ENCODE results near the gene HTR5A.

HTR5A gene

DNA sequence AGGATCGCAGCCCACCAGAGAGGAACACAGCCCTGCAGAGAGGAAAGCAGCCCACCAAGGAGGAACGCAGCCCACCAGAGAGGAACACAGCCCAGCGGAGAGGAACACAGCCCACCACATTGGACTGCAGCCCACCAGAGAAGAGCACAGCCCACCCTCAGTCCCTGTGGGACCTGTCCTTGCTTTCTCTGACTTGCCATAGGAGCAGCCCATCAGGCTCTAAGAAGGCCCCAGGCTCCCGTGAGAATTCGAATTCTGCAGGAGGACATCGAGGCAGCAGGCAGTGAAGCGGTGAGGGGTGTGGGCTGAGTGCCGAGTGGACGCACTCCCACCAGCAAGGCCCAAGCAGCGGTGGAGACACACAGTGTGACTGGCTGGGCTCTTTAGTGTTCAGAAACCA lies 59.1 kb downstream of the HTR5A start:
- POLR2A ChIA-PET: no interaction called here

DNA sequence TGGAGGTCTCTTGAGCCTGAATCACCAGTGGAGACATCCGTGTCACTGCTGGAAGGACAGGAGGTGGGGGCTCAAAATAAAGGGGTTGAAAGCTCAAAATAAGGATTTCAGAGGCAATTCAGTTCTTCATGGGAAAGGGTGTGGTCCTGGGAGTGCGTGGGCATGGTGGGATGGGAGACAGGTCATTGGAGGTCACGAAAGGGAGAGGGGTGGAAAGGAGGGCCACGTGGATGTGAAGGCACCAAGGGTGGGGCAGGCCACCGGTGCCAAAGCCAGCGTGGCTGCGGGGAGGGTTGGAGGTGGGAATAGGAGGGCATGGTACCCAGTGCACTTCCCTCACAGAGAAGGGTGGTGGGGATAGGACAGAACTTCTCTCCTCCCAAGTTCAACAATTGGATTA lies 59.7 kb downstream of the HTR5A start:
- CTCF ChIA-PET: no interaction called here
- H3K4me1 ChIP-seq (ENCODE audit: control insufficient read depth, insufficient read depth, low read length): no peaks in the 10 kb centered on the region
- H3K4me3 ChIP-seq (ENCODE audit: low read depth, low read length): no peak overlapping the region
- POLR2A ChIA-PET: no interaction called here
- no peaks in the 10 kb centered on the region for H3K9me3 ChIP-seq (ENCODE audit: control insufficient read depth, insufficient read depth, low read depth, low read length)
- no peak overlapping the region for H3K27ac ChIP-seq (ENCODE audit: extremely low read depth, low read depth, low read length)
- TF ChIP-seq, protein P1, sequence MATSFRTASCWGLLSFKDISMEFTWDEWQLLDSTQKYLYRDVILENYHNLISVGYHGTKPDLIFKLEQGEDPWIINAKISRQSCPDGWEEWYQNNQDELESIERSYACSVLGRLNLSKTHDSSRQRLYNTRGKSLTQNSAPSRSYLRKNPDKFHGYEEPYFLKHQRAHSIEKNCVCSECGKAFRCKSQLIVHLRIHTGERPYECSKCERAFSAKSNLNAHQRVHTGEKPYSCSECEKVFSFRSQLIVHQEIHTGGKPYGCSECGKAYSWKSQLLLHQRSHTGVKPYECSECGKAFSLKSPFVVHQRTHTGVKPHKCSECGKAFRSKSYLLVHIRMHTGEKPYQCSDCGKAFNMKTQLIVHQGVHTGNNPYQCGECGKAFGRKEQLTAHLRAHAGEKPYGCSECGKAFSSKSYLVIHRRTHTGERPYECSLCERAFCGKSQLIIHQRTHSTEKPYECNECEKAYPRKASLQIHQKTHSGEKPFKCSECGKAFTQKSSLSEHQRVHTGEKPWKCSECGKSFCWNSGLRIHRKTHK (tag by site-specific recombination; IDR thresholded peaks at IDR 0.05): no peak
- no peak for TF ChIP-seq SP3 (tag by site-specific recombination; IDR thresholded peaks at IDR 0.05)
- TF ChIP-seq ZNF426 (tag by site-specific recombination; IDR thresholded peaks at IDR 0.05): no peak
- no peak for TF ChIP-seq SCRT2 (tag by site-specific recombination; IDR thresholded peaks at IDR 0.05)
- TF ChIP-seq ZFP3 (tag by site-specific recombination; IDR thresholded peaks at IDR 0.05; ENCODE audit: low read depth): no peak
- TF ChIP-seq FEZF1 (tag by site-specific recombination; IDR thresholded peaks at IDR 0.05): no peak
- TF ChIP-seq ZNF132 (tag by site-specific recombination; IDR thresholded peaks at IDR 0.05; ENCODE audit: borderline replicate concordance): no peak
- TF ChIP-seq SALL2 (tag by site-specific recombination; IDR thresholded peaks at IDR 0.05; ENCODE audit: borderline replicate concordance): no peak
- no peak for TF ChIP-seq WT1 (tag by site-specific recombination; IDR thresholded peaks at IDR 0.05)
- no peak for TF ChIP-seq ZNF335 (tag by site-specific recombination; conservative IDR thresholded peaks at IDR 0.05)
- TF ChIP-seq ZBTB1 (tag by site-specific recombination; IDR thresholded peaks at IDR 0.05): no peak
- TF ChIP-seq ZNF777 (tag by site-specific recombination; IDR thresholded peaks at IDR 0.05; ENCODE audit: borderline replicate concordance): no peak
- TF ChIP-seq ZNF561 (tag by site-specific recombination; IDR thresholded peaks at IDR 0.05; ENCODE audit: borderline replicate concordance): no peak
- TF ChIP-seq ZNF623 (tag by site-specific recombination; IDR thresholded peaks at IDR 0.05): no peak
- no peak for TF ChIP-seq ZNF2 (tag by site-specific recombination; IDR thresholded peaks at IDR 0.05)
- no peak for TF ChIP-seq ZNF654 (tag by site-specific recombination; IDR thresholded peaks at IDR 0.05; ENCODE audit: low read depth)
- no peak for TF ChIP-seq ZNF114 (tag by site-specific recombination; IDR thresholded peaks at IDR 0.05)
- TF ChIP-seq, protein P2, sequence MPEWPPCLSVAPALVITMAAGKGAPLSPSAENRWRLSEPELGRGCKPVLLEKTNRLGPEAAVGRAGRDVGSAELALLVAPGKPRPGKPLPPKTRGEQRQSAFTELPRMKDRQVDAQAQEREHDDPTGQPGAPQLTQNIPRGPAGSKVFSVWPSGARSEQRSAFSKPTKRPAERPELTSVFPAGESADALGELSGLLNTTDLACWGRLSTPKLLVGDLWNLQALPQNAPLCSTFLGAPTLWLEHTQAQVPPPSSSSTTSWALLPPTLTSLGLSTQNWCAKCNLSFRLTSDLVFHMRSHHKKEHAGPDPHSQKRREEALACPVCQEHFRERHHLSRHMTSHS (tag by site-specific recombination; IDR thresholded peaks at IDR 0.05): no peak
- TF ChIP-seq ZNF626 (tag by site-specific recombination; IDR thresholded peaks at IDR 0.05): no peak
- TF ChIP-seq YY1 (tag by site-specific recombination; IDR thresholded peaks at IDR 0.05): no peak
- H3K36me3 ChIP-seq (ENCODE audit: control insufficient read depth in 2 of 2, insufficient read depth in 1 of 2, low read length in 2 of 2): no peaks in the 10 kb centered on the region

More for the DNA sequence above, 59.1 kb downstream of the HTR5A start:
- Histone ChIP-seq H3K36me3 (ENCODE audit: control insufficient read depth in 2 of 2, insufficient read depth in 1 of 2, low read length in 2 of 2) (no peaks in the 10 kb centered on the region), H3K4me3 (ENCODE audit: low read depth, low read length) (no peak overlapping the region), H3K4me1 (ENCODE audit: control insufficient read depth, insufficient read depth, low read length) (no peaks in the 10 kb centered on the region), H3K9me3 (ENCODE audit: control insufficient read depth, insufficient read depth, low read depth, low read length) (no peaks in the 10 kb centered on the region), H3K27ac (ENCODE audit: extremely low read depth, low read depth, low read length) (no peak overlapping the region)
- CTCF ChIA-PET: no interaction called here
- no peak for TF ChIP-seq MZF1 (tag by site-specific recombination; IDR thresholded peaks at IDR 0.05; ENCODE audit: borderline replicate concordance)

DNA sequence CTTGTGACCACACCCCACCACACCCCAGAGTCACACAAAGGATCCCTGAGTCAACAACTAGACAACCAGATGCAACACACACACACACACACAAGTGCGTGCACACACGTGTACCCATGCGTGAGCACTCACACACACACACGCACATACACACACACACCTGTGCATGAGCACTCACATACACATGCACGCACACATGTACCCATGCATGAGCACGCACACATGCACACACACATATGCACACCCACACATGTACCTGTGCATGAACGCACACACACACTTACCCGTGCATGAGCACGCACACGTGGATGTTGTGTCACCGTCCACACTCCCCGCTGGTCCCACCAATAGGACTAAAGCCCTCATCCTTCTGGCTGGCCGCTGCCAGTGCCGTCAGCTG lies 60.4 kb downstream of the HTR5A start:
- CTCF ChIA-PET: no interaction called here
- POLR2A ChIA-PET: no interaction called here
- Histone ChIP-seq H3K4me1 (ENCODE audit: control insufficient read depth, insufficient read depth, low read length) (no peaks in the 10 kb centered on the region), H3K27ac (ENCODE audit: extremely low read depth, low read depth, low read length) (no peak overlapping the region), H3K4me3 (ENCODE audit: low read depth, low read length) (no peak overlapping the region), H3K9me3 (ENCODE audit: control insufficient read depth, insufficient read depth, low read depth, low read length) (no peaks in the 10 kb centered on the region), H3K36me3 (ENCODE audit: control insufficient read depth in 2 of 2, insufficient read depth in 1 of 2, low read length in 2 of 2) (no peaks in the 10 kb centered on the region)
- TF ChIP-seq ZNF473 (tag by site-specific recombination; IDR thresholded peaks at IDR 0.05) (no peak), SP2 (tag by site-specific recombination; IDR thresholded peaks at IDR 0.05) (no peak), ZBTB8A (tag by site-specific recombination; IDR thresholded peaks at IDR 0.05) (no peak), ZNF785 (tag by site-specific recombination; IDR thresholded peaks at IDR 0.05) (no peak), ZNF112 (tag by site-specific recombination; IDR thresholded peaks at IDR 0.05) (no peak)
- TF ChIP-seq, protein P3, sequence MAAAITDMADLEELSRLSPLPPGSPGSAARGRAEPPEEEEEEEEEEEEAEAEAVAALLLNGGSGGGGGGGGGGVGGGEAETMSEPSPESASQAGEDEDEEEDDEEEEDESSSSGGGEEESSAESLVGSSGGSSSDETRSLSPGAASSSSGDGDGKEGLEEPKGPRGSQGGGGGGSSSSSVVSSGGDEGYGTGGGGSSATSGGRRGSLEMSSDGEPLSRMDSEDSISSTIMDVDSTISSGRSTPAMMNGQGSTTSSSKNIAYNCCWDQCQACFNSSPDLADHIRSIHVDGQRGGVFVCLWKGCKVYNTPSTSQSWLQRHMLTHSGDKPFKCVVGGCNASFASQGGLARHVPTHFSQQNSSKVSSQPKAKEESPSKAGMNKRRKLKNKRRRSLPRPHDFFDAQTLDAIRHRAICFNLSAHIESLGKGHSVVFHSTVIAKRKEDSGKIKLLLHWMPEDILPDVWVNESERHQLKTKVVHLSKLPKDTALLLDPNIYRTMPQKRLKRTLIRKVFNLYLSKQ (tag by site-specific recombination; IDR thresholded peaks at IDR 0.05; ENCODE audit: borderline replicate concordance): no peak
- TF ChIP-seq, protein P4, sequence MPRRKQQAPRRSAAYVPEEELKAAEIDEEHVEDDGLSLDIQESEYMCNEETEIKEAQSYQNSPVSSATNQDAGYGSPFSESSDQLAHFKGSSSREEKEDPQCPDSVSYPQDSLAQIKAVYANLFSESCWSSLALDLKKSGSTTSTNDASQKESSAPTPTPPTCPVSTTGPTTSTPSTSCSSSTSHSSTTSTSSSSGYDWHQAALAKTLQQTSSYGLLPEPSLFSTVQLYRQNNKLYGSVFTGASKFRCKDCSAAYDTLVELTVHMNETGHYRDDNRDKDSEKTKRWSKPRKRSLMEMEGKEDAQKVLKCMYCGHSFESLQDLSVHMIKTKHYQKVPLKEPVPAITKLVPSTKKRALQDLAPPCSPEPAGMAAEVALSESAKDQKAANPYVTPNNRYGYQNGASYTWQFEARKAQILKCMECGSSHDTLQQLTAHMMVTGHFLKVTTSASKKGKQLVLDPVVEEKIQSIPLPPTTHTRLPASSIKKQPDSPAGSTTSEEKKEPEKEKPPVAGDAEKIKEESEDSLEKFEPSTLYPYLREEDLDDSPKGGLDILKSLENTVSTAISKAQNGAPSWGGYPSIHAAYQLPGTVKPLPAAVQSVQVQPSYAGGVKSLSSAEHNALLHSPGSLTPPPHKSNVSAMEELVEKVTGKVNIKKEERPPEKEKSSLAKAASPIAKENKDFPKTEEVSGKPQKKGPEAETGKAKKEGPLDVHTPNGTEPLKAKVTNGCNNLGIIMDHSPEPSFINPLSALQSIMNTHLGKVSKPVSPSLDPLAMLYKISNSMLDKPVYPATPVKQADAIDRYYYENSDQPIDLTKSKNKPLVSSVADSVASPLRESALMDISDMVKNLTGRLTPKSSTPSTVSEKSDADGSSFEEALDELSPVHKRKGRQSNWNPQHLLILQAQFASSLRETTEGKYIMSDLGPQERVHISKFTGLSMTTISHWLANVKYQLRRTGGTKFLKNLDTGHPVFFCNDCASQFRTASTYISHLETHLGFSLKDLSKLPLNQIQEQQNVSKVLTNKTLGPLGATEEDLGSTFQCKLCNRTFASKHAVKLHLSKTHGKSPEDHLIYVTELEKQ (tag by site-specific recombination; IDR thresholded peaks at IDR 0.05; ENCODE audit: borderline replicate concordance): no peak

Measured in HEK293 (cell line).